GM19099 (cell line): ENCODE measurements around the gene PHF21B.

Experiments
- POLR2A ChIP-seq: IDR thresholded peaks from 3 replicates; pipeline ENCODE4 v1.6.1; 2011; ENCODE audit warnings: low read depth; ENCODE audit not compliant: insufficient read length; ENCODE audit errors: extremely low read depth

PHF21B gene

GRCh38 chr22:45000330-45000729 is 9.5 kb downstream of the PHF21B start:
- no peak for TF ChIP-seq POLR2A

- no peak for TF ChIP-seq POLR2A
Measured at GRCh38 chr22:44999687-45000086, 10.1 kb downstream of the PHF21B start.

- no peak for TF ChIP-seq POLR2A
Measured at GRCh38 chr22:44999231-44999630, 10.6 kb downstream of the PHF21B start.

- no peak for TF ChIP-seq POLR2A
Measured at GRCh38 chr22:44998296-44998695, 11.5 kb downstream of the PHF21B start.

- no peak for TF ChIP-seq POLR2A
Measured at GRCh38 chr22:44997060-44997459, 12.7 kb downstream of the PHF21B start.

GRCh38 chr22:44996648-44997047 is 13.2 kb downstream of the PHF21B start:
- TF ChIP-seq POLR2A: no peak

- TF ChIP-seq POLR2A: no peak
Measured at GRCh38 chr22:44996120-44996519, 13.7 kb downstream of the PHF21B start.

- TF ChIP-seq POLR2A: no peak
Measured at GRCh38 chr22:44995715-44996114, 14.1 kb downstream of the PHF21B start.

GRCh38 chr22:44995105-44995514 is 14.7 kb downstream of the PHF21B start:
- TF ChIP-seq POLR2A: no peak

GRCh38 chr22:44994399-44995104 is 15.3 kb downstream of the PHF21B start:
- no peak for TF ChIP-seq POLR2A

GRCh38 chr22:44992166-44992565 is 17.6 kb downstream of the PHF21B start:
- no peak for TF ChIP-seq POLR2A

- TF ChIP-seq POLR2A: no peak
Measured at GRCh38 chr22:44991218-44991617, 18.6 kb downstream of the PHF21B start.

GRCh38 chr22:44990810-44991209 is 19.0 kb downstream of the PHF21B start:
- no peak for TF ChIP-seq POLR2A

- no peak for TF ChIP-seq POLR2A
Measured at GRCh38 chr22:44990328-44990727, 19.5 kb downstream of the PHF21B start.

- TF ChIP-seq POLR2A: no peak
Measured at GRCh38 chr22:44988671-44989070, 21.1 kb downstream of the PHF21B start.

GRCh38 chr22:44986926-44987325 is 22.9 kb downstream of the PHF21B start:
- TF ChIP-seq POLR2A: no peak

- TF ChIP-seq POLR2A: no peak
Measured at GRCh38 chr22:44985906-44986527, 23.8 kb downstream of the PHF21B start.

GRCh38 chr22:44983878-44984482 is 25.8 kb downstream of the PHF21B start:
- TF ChIP-seq POLR2A: no peak
